Stomach (tissue), 4 donors: ENCODE results near the gene RBM10.

Source experiments
- POLR2AphosphoS5 ChIP-seq, 3 donors: sonication (generic); formaldehyde crosslinking; IDR thresholded peaks; one replicate each; pipeline ENCODE4 v1.6.1; 2016; ENCODE audit warnings: antibody characterized with exemption in 3 of 3
- TF ChIP-seq, protein P1 (sequence below), 7 experiments: fragments of 450-650 bp in 4 of 7; fragments of 200-600 bp in 3 of 7; sonication (generic) in 3 of 7; IDR thresholded peaks; one replicate each; pipeline ENCODE4 v1.5.1; 2016 to 2019; ENCODE audit warnings: antibody characterized with exemption in 7 of 7, control low read depth in 2 of 7, mild to moderate bottlenecking in 1 of 7

GRCh38 chrX:47171996-47172395 is 27.0 kb downstream of the RBM10 start:
- TF ChIP-seq, protein P1, sequence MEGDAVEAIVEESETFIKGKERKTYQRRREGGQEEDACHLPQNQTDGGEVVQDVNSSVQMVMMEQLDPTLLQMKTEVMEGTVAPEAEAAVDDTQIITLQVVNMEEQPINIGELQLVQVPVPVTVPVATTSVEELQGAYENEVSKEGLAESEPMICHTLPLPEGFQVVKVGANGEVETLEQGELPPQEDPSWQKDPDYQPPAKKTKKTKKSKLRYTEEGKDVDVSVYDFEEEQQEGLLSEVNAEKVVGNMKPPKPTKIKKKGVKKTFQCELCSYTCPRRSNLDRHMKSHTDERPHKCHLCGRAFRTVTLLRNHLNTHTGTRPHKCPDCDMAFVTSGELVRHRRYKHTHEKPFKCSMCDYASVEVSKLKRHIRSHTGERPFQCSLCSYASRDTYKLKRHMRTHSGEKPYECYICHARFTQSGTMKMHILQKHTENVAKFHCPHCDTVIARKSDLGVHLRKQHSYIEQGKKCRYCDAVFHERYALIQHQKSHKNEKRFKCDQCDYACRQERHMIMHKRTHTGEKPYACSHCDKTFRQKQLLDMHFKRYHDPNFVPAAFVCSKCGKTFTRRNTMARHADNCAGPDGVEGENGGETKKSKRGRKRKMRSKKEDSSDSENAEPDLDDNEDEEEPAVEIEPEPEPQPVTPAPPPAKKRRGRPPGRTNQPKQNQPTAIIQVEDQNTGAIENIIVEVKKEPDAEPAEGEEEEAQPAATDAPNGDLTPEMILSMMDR (IDR thresholded peaks at IDR 0.05), result no peak
- TF ChIP-seq POLR2AphosphoS5 (IDR thresholded peaks at IDR 0.05), result no peak
